IPS DF 4.7 (cell line): ENCODE data around the gene PPP1R27.

ENCODE experiments used
- DNase-seq: peaks from one replicate; pipeline ENCODE4 v3.0.0-alpha.2; 2013; ENCODE audit warnings: low spot score; ENCODE audit errors: extremely low read depth

PPP1R27 gene

DNA sequence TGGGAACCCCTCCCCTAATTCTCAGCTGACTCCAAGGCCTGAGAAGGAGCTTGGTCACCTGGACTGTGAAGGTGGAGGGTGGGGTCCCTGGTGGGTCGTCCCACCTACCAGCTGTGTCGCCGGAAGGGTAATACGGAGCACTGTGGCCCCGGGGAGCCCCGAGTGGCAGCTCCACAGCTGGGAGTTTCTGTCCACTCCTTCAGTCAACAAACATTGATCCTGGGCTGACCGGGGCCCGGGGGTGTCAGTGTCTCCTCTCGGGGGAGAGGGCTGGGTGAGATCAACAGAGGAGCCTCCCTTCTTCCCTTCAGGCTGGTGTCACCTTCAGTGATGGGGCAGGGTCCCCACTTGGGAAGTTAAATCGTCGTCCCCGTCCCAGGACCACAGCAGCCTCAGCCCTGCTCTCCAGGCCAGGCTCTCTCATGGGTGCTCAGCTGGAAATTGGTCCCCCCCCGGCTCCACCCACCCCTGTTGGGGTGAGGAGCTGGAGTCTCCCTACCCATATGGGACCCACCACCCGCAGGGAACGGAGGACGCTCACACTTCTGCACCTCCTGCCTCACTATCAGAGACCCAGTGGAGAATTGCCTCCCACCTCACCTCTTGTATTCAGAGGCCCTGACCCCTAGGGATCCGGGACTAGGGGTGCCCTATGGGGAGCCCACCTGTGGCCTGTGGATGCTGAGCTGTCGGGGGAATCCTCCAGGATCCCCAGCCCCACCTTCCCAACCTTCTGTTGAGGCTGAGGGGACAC is 29.0 kb downstream of the PPP1R27 start:
- no peak for DNase-seq

GRCh38 chr17:81804559-81805399 is 30.1 kb downstream of the PPP1R27 start:
- DNase-seq, result no peak

GRCh38 chr17:81803728-81804558 is 30.9 kb downstream of the PPP1R27 start, which contains the start of gene GCGR:
TSS of gene GCGR (plus strand) at chr17:81804150. CDS start at chr17:81809019, 4,869 bp downstream.
- no peak for DNase-seq

DNA sequence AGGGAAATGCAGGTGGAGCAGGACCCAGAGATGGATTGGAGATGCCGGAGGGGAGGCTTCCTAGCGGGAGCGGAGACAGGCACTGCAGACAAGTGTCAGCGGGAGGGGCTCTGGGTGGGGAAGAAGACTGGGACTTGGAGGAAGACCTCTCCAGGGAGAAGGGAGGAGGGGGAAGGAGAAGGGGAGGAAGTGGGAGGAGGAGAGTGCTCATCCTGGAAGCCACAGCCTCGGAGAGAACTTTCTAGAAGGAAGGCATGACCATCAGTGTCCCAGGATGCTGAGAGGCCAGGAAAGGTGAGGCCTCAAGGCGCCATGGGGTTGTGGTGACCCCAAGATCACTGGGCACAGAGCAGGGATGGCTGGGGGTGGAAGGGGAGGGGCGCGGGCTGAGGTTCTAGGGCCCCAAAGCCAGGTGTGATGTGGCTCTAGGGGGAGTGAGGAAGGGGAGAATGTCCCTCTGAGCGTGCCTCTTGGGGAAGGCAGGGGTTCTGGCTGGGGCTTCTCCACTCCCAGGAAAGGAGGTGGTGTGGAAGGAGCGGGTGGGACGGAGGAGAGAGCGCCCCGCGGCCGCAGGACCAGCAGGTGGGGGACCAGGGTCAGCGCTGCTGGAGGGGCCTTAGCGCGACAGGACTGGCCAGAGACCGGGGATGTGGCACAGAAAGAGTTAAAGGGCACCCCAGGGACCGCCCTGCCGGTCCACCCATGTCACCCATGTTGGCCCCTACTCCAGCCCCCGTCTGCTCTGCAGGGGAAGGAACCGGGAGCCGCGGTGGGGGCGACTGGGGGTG is 31.8 kb downstream of the PPP1R27 start:
- DNase-seq, result no peak

- no peak for DNase-seq
Measured at GRCh38 chr17:81802048-81802758, 32.6 kb downstream of the PPP1R27 start.

DNA sequence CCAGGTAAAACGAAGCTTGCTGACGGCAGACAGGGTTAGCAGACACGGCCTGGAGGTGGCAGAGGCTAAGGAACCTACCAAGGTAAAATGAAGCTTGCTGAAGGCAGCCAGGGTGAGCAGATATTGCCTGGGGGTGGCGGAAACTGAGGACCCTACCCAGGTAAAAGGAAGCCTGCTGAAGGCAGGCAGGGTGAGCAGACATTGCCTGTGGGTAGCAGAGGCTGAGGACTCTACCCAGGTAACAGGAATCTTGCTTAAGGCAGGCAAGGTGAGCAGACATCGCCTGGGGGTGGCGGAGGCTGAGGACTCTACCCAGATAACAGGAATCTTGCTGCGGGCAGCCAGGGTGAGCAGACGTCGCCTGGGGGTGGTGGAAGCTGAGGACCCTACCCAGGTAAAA is 33.5 kb downstream of the PPP1R27 start:
- DNase-seq, result no peak

GRCh38 chr17:81794509-81794908 is 40.3 kb downstream of the PPP1R27 start:
- DNase-seq, result no peak

DNA sequence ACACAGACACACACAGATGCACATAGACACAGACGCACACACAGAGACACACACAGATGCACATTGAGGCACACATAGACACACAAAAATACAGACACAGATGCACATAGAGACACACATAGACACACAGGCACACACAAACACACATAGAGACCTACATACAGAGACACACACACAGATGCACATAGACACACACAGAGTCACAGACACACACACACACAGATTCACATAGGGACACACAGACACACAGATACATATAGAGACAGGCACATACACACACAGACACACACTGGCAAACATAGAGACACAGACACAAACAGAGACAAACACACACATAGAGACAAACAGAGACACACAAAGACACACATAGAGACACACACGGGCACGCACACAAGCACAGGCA is 40.8 kb downstream of the PPP1R27 start:
- DNase-seq, result no peak

GRCh38 chr17:81792675-81793615 is 41.9 kb downstream of the PPP1R27 start:
- DNase-seq, result no peak
